Stimulated activated naive CD4-positive, alpha-beta T cell treated with Interleukin-2 at 50 U/mL for 16 hours (primary cell): ENCODE results near the gene LRCH3.
"Not testable (repeated sequence)": the region's sequence is repeated elsewhere in the genome, so short reads cannot be mapped to it uniquely, and the experiment has no call there.

Experiments used
- DNase-seq: peaks from one replicate; lab custom pipeline; 2025; lab: John Stamatoyannopoulos, UW

The LRCH3 gene

DNA sequence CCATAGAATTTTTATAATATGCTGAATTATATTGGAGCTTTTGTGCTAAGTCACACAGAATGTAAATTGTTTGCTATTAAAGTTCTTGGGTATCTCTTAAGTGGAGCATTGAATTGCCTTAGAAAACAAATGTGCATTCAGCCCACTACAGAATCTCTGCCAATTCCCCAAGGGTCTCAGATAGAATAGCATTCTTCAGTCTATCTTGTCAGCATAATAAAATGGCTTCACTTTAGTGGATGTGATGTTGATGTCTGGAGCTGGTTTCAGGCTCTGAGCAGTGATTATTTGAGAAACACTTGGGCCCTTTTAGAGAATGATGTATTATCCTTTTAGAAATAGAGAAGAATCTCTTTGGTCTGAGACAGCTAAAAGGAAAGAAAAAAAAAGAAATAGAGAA lies 45.2 kb downstream of the LRCH3 start:
- DNase-seq, result no peak

DNA sequence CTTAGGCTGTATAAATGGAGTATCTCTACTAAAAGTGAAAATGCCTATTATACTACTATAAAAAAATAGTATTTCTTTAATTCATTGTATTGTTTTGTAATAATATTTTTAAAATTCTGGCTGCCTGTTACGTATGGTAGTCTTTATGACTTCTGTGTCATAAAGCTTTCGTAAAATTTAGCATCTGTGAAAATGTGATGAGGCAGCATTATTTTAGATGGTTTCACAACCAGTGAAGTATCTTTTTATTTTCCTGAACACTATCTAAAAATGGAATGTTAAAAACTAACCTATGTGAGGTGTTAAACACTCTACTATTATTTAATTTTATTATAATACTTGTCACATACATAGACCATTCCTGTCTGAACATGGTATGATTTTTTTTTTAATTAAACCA lies 46.2 kb downstream of the LRCH3 start:
- DNase-seq, result no peak

DNA sequence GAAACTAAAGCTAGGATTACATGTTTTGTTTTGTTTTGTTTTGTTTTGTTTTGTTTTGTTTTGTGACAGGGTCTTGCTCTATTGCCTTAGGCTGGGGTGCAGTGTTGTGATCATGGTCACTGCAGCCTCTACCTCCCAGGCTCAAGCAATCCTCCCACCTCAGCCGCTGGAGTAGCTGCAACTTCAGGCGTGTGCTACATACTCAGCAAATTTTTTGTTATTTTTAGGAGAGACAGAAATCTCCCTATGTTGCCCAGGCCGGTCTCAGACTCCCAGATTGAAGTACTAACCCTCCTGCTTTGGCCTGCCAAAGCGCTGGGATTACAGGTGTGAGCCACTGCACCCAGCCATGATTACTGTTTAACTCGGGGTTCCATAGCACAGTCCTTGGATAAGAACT lies 50.7 kb downstream of the LRCH3 start:
- no peak for DNase-seq

DNA sequence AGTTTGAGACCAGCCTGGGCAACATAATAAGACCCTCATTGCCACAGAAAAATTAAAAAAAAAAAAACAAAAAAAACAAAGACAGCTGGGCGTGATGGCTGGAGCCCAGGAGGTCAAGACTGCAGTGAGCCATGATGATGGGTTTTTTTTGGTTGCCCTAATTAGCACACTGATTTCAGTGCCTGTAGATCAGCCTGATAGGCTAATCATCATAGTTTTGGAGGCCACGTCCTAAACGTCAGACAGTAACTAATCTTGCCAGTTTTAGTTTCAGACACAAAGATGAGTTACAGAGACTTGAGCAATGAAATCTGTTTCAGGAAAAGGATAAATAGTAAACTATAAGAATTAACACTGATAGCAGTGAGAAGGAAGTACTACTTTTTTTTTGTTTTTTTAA lies 55.4 kb downstream of the LRCH3 start:
- no peak for DNase-seq

DNA sequence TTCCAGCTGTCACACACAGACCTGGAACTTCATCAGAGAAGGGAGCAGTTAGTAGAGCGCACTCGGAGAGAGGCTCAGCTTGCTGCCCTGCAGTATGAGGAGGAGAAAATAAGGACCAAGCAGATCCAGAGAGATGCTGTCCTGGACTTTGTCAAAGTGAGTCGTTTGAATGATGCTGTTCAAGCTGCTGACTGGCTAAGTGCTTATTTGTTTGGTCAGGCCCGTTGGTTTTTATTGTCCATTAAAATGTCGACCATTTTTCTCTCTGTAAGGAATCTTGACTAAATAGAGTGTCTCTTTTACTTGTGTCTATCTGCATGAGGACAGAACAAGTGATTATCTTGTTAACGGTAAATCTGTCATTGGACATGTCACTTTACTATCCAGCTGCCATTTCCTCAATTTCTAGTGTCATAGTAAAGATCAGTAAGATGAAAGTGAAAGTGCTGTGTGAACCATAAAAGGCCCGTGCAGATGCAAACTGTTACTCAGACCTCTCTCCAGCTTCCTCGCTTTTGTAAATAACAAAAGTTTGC lies 56.9 kb downstream of the LRCH3 start:
- no peak for DNase-seq

DNA sequence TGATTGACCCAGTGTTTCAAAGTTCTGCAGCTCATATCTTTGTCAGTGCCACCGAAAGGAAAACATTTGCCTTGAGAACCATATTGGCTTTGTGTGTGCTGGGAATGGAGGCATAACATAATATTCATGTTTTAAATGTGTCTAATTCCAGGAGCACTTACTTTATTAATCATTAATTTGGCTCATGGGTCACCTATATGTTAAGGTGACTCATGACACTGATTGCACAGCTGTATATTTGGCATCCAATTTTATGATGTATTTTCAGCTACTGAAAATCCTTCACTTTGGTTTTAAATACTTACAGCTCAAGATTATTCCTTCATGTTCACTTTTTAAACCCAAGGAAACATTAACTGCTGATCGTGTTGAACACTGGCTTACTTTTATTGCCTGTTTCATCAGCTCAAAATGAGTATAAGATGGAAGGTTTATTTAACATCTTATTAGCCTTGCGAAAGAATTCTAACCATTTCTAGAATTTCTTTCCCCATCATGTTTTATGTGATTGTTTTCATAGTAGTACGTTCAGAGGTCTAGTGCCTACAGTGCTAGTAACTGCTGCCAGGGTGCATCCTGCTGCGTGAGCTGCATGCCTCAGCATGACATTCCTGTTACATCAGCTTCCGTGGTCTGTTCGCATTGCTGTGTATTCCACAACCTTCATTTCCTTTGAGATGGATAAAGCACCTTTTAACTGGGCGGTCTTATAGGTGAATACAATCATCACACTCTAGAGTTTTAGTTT lies 63.7 kb downstream of the LRCH3 start:
- no peak for DNase-seq

DNA sequence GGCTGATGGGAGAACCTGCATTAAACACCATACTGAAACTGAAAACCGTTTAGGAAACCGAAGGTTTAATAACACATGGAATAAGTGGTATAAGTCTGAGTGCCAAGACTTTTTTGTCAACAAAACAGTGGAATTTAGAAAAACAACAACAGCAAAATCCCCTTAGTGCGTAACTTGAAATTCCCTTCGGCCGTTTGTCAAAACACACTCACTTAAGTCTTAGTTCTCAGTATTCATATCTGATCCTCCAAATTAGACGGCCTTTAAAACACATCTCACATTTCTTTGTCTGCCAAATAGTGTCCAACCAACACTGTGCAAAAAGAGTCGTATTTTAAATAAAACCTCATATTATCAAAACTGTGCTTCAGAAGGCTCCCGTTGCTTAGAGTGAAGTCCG lies 64.5 kb downstream of the LRCH3 start:
- DNase-seq, result no peak

DNA sequence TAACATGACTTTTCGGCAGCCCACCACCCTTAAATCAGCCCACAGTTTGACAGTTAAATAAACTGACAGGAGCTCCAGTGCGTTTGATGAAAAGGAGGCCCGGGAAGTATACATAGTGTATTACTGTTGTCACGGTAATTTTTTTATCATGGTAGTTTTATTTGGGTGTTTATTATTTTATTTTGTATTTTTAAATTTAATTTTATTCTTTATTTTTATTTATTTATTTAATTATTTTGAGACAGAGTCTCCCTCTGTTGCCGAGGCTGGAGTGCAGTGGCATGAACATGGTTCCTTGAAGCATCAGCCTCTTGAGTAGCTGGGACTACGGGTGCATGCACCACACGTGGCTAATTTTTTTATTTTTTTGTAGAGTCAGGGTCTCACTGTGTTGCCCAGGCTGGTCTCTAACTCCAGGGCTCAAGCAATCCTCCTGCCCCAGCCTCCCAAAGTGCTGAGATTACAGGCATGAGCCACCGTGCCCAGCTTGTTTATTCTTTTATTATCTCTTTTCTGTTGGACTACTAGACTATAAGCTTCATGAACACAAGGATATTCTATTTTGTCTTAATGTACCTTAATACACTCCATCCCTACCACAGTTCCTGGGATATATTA lies 65.3 kb downstream of the LRCH3 start:
- no peak for DNase-seq

DNA sequence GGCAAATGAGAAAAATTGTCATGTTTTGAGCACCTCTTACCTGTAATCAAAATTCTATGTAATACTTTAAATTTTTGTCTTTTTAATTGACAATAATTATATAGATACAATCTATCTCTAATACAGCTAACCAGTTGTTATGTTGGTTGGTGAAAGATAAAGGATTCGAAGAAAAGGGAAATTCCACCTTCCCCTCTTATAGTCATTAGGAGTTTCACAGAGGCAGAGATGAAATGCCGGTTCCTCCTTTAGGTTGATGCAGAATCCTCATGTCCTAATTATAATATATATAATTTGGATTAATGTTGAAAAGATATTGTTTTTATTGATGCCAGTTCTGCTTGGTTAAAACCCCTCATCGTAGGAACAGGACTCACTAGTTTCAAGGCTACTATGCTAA lies 67.1 kb downstream of the LRCH3 start:
- DNase-seq, result no peak

DNA sequence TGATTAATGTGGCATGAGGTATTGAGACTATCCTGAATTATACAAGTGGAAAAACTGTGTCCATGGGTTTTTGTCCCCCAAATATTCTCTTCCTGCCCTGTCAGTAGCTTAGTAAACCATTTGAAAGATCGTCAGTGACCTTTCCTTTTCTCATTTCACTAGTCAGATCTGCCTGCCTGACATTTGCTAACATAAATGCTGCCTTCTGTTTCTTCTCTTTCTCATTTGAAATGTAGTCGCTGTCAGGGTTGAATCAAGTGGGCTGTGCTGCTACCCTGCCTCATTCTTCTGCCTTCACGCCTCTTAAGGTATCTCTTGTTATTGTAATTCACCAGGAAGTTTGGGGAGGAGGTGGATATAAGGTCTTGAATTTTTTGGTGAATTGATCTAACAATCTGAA lies 67.5 kb downstream of the LRCH3 start:
- DNase-seq, result no peak

DNA sequence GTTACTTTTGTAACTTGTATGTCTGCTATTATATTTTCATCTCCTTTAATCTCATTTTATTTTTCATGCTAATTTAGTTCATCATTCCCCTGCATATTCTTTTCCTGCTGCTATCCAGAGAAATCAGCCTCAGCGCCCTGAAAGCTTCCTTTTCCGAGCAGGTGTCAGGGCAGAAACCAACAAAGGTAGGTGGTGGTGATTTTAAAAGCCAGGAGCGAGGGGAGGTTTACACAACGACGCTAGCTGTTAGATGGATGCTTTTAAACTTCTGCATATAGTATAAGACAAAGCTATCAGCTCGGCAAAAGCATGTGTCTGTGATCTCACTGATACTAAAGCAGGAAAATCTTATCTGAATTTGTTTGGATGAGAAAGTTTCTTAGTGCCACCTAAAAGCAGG lies 75.0 kb downstream of the LRCH3 start:
- DNase-seq, result no peak

DNA sequence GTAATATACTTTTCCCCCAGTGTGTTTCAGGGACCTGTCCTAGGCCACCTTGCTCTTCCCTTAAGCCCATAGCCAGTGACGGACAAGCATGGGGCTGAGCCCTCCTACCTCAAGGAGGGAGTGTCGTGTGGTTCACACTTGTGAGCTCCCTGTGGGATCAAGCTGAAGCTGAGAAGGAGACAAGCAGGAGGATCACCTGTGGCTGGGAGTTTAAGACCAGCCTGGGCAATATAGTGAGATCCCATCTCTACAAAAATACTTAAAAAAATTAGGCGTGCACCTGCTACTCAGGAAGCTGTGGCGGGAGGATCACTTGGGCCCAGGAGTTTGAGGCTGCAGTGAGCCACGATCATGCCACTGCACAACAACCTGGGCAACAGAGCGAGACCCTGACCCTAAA lies 82.3 kb downstream of the LRCH3 start:
- no peak for DNase-seq

DNA sequence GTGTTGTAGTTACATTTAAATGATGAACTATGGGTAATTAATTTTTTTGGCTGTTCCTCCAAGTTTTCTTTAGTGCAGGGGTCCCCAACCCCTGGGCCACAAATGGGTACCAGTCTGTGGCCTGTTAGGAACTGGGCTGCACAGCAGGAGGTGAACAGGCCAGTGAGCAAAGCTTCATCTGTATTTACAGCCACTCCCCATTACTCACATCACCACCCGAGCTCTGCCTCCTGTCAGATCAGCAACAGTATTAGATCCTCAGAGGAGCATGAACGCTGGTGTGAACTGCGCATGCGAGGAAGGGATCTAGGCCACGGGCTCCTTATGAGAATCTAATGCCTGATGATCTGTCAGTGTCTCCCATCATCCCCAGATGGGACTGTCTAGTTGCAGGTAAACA lies 83.0 kb downstream of the LRCH3 start:
- DNase-seq, result no peak

DNA sequence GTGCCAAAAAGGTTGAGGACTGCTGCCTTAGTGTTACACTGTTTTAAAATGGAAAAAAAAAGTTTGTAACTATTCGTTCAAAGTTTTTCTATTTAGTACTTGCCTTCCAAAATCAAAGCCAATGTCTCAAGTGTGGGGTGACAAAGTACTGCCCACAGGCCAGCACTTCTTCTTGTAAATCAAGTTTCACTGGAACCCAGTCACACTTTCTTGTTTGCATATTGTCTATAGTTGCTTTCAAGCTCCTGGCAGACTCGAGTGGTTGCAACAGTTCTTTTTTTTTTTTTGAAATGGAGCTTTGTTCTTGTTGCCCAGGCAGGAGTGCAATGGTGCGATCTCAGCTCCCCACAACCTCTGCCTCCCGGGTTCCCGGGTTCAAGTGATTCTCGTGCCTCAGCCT lies 83.6 kb downstream of the LRCH3 start:
- DNase-seq, result no peak

DNA sequence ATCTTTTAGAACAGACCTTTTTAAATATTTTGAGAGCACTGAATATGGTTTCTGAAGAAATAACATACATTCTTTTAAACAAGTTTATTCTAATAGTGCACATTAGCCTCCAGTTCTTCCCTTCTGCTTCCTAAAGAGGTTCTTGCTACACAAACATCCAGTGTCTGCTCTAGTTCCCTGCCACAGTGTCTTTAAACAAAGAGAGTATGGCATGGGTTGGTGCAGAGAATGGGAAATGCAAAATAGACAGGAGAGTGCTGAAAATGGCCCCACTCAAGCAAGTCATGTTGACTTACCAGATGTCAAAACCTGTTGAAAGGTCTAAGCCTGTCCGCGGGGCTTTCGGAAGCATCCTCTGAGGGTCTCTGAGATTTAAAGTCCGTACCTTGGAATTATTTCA lies 86.8 kb downstream of the LRCH3 start:
- DNase-seq, result no peak

DNA sequence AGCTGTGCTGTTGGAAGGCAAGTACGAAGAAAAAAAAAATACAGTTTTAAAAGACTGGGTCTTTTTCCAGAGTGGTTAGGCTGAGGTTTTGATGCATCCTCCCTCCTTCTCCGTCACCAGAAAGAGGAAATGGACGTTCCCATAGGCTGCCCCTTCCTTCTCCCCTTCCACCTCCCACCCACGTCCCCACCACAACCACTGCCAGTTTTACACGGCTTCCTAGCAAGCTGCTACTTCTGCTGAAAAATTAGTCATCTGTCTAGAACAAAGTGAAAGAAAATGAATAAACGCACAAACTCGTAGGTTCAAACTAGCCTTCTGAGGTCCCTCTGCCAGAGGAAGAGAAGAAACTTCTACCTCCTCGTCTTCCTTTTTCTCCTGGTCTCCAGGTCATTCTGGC lies 87.4 kb downstream of the LRCH3 start:
- peak; percentile 48 for DNase-seq

DNA sequence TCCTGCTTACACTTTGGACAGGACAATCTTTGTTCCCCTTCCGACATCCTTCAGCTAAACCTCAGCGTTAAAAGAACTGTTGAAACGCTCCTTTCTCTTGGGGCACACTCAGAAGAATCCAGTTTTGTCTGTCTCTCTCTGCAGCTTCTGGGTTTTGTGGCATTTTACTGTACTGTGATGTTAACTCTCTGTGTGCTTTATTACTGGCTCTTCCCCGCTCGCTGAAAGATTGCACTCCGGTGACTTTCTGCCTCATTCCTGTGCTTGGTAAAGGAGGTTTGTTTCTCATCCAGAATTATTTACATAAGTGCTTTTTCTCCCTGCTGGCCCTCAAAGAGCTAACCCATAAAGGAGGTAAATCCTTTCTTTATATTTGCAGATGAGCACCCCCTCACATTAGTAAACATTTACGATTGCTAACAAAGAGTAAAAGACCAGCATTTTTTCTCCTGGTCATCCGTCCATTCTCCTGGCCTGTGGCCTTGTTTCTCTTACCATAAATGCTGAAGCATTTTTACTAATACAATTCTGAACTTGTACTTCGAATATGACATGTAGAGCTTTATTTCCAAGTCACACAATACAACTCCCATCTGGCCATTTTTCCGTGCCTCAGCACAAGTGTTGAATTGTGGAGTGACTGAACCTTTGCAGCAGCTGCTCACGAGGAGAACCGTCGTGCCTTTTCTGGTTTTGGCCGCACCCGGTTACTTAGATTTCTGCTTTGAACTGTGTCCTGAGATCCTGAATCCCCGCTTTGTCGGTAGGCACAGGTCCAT lies 89.6 kb downstream of the LRCH3 start:
- DNase-seq, result no peak

DNA sequence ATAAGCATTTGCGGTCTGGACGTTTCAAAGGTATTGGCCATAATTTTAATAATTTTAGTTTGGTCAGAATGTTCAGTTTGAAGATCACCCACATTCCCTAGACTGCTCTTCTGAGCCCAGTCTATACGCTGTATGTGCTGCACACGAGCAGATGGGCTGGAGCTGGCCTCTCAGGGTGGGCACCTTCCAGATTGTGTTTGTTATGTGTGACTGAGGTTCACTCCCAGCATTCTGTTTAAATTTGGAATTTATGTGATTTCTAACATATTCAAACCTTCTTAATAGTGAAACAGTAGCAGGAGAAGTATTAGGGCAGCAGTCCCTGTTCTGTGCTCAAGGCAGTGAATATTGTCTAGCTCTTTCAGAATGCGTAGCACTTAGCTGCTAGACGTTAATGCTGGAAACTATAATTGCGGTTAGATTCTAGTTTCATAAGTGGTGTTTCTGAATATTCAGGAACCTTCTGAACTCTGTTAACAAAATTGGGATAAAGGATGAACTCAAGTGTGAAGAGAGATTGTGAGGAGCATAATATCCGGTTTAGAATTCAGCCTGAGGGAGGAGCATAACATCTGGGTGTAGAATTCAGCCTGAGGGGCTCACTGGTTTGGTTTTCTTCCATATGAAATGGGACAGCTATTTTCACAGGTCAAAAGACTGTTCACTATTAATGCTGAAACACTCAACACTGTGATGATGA lies 90.4 kb downstream of the LRCH3 start:
- no peak for DNase-seq

DNA sequence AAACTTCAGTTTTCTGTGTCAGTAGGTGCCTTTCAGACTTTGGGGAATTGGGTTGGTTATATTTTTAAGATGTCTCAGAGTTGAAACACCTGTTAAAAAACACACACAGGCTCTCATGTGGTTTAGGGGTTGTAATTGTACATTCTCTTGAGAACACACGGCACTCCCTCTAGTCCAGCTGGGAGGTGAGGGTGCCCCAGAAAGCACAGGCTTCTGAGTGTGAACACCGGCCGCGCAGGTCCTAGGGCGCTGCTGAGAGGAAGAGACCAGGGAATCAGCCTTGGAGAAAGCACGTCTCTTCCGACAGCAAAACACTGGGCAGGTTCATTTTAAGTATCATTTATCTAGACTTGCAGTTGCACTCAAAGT lies 90.9 kb downstream of the LRCH3 start:
- no peak for DNase-seq

DNA sequence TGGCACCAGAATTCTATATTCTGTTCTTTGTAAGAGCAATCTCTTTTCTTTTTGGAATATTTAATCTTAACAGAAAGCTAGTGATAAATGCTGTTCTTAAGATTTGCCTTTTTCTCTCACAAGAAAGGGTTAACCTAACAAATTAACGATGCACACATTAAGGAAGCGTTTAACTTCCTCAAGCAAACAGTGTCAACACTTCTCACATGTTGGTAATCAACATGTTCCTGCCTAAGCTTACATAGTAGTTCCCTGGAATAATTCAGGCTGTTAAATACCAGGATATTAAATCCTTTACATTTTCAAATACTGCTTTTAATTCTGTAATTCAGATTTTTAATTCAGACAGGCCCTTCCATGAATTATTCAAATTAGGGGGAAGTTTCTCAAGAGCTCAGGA lies 91.5 kb downstream of the LRCH3 start:
- no peak for DNase-seq

DNA sequence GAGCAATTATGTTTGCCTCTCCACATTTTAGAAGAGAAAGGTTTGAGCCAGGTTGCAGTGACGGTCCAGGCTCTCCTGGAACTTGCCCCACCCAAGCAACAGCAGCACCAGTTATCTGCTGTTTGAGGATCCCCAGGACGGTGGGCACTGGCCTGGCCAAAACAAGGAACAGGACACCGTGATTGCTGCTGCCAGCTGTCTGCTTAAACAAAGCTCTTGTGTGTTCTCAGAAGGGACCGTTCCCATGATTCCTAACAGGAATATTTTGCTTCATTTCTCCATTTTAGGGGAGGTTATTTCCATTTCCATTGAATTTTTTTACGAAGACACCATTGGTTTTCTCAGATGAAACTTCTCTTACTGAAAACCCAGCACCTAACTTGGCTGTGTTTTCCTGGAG lies 92.5 kb downstream of the LRCH3 start:
- DNase-seq, result no peak

DNA sequence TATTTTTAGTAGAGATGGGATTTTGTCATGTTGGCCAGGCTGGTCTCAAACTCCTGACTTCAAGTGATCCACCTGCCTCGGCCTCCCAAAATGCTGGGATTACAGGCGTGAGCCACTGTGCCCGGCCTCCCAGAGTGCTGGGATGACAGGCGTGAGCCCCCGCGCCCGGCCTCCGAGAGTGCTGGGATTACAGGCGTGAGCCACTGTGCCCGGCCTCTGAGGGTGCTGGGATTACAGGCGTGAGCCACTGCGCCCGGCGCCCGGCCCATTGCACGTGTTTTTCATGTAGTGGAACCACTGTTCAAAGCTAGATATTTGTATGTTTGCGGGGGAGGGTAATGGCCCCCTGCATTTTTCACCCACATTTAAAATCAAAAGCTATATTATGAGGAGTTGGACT lies 93.3 kb downstream of the LRCH3 start:
- DNase-seq, result not testable (repeated sequence)

DNA sequence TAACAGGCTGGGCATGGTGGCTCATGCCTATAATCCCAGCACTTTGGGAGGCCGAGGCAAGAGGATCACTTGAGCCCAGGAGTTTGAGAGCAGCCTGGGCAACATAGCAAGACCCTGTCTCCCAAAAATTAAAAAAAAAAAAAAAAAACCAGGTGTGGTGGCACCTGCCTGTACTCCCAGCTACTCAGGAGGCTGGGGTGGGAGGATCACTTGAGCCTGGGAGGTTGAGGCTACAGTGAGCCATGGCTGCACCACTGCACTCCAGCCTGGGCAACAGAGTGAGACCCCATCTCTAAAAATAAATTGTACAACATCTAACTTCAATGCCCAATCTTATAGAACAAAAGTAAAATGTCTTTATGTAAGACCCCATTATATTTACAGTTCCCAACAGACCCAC lies 95.0 kb downstream of the LRCH3 start:
- DNase-seq, result not testable (repeated sequence)
